Activated CD4-positive, alpha-beta T cell treated with anti-CD3 and anti-CD28 coated beads for 24 hours (primary cell): ENCODE measurements around the gene EMC6.

Experiments used
- DNase-seq, 2 donors: peaks; one replicate each; pipeline ENCODE4 v3.0.0-alpha.2; 2020; ENCODE audit warnings: low read depth in 2 of 2

The EMC6 gene

DNA sequence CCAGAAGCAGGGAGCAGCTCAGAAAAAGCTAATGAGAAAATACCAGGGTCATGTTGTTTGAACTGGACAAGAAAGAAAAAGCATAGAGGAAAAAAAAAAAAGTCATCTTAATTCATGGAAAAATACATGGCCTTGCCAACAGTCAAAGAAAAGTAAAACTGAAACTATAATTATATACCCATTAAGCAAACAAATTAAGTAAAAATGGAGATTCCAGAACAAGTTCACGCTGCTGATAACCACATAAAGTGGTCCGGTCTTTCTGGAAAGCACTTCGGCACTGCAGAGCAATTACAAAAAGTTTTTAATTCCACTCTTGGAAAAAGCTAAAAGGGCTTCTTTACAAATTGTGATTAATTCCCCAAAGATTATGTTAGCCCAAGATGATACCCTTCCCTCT is 39.8 kb downstream of the EMC6 start:
- DNase-seq = no peak

DNA sequence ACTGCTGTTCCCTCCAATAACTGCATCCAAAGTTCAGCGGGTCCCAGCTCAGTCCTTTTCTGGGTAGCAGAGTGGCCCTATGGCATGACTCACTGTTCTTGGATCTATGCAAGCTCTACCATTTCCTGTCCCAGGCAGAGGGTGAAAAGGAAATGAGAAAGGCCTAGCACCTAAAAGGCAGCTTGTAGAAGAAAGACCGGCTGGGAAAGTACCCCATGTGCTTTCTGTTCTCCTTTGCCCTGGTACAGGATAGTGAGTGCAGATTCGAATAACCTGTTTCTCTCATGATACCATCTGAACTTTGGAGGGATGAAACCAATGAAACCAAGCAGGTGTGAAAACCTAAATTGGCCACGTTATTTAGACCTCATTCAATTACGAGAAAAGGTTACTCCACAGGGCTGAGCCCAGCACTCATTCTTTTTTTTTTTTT is 42.4 kb downstream of the EMC6 start:
- peak; percentile 43 to 69 for DNase-seq

DNA sequence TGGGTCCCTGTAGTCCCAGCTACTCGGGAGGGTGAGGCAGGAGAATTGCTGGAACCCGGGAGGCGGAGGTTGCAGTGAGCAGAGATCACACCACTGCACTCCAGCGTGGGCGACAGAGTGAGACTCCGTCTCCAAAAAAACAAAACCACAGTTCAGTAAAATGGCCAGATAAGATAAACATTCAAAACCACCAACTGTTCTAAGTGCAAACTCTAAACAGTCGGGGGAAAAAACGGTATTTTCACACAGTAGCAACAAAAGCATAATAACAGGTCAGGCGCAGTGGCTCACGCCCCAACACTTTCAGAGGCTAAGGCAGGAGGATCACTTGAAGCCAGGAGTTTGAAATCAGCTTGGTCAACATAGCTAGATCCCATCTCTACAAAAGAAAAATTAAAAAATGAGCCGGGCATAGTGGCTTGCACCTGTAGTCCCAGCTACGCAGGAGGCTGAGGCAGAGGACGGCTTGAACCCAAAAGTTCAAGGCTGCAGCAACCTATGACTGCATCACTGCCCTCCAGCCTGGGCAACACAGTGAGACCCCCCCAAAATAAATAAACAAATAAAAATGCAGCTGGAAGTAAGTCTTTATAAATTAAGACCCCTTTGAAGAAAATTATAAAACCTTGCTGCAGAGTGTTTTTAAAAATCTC is 44.3 kb downstream of the EMC6 start:
- DNase-seq = no peak

DNA sequence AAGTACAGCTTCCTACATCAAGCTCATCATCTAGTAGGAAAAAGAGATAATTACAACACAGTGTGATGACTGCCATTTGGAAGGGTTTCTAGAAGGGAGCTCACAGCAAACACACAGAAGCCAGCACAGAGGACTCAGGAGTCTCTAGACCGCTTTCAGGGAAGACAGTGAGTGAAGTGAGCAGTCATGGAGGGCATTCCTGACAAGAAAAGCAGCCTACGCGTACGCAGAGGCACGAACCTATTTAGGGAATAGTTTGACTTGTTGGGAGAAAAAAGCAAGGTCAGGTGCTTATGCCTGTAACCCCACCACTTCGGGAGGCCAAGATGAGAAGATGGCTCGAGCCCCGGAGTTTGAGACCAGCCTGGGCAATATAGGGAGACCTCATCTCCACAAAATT is 46.7 kb downstream of the EMC6 start:
- DNase-seq = no peak

DNA sequence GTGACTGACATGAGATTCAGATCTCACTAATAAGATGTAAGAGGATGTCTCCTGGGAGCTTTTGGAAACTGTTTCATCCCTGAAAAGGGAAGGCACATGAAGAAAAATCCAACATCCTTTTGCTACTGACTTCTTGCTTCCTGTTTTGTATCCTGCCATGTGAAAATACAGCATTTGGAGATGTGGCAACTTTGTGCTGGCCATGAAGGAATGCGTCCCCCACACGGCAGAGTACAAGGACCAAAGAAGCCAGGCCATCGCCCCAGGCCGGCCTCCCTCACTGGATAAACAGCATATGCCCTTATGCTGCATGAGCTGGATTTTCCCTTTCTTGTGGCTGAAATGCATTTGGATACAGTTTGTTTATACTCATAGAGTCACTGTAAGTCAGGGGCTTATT is 49.6 kb downstream of the EMC6 start:
- no peak for DNase-seq

DNA sequence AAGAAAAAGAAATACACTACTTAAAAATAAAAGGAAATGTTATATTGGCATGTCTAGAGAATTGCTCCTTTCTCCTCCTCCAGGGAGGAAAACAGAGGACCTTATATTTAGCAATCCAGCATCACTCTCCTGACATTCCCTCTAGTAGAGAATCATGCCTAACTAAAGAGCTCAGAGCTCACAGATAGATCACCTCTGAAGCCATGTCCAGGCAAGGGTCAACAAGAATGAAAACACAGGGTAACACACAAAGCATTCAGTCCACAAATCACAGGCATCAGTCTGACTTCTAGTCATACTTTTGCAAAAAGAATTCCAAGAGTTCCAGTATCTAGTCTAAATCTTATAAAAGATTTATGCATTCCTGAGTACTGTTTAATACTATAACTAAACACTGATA is 50.7 kb downstream of the EMC6 start:
- DNase-seq = no peak
